Measurements from ENCODE around the gene BRME1.

DNA sequence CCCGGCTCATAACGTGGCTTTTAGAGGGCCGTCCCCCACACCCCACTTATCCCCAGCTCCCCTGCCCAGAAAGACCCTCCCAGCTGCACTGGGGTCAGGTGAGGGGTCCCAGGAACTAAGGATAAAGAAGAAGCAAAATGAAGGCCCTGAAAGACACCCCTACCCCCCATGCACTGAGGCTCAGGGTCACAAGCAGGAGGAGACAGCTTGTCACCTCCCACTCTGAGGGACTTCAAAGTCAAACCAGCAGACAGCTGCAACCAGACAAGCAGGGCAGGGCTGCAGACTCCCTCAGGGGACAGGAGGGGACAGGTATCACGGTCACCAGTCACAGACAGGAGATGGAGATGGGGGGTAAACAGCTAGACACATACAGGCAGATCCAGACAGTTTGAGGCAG is 35.0 kb downstream of the BRME1 start:
- TF ChIP-seq, protein P1, sequence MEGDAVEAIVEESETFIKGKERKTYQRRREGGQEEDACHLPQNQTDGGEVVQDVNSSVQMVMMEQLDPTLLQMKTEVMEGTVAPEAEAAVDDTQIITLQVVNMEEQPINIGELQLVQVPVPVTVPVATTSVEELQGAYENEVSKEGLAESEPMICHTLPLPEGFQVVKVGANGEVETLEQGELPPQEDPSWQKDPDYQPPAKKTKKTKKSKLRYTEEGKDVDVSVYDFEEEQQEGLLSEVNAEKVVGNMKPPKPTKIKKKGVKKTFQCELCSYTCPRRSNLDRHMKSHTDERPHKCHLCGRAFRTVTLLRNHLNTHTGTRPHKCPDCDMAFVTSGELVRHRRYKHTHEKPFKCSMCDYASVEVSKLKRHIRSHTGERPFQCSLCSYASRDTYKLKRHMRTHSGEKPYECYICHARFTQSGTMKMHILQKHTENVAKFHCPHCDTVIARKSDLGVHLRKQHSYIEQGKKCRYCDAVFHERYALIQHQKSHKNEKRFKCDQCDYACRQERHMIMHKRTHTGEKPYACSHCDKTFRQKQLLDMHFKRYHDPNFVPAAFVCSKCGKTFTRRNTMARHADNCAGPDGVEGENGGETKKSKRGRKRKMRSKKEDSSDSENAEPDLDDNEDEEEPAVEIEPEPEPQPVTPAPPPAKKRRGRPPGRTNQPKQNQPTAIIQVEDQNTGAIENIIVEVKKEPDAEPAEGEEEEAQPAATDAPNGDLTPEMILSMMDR (IDR thresholded peaks at IDR 0.05; ENCODE audit: low read depth, low read length, poor library complexity, severe bottlenecking) = no peak
- TF ChIP-seq EZH2phosphoT487 (IDR thresholded peaks at IDR 0.05; ENCODE audit: borderline replicate concordance, low read length) = no peak

Data from DOHH2 (cell line).